Activated CD8-positive, alpha-beta T cell treated with anti-CD3 and anti-CD28 coated beads for 36 hours (primary cell): ENCODE data around the gene SCFD2. TPM values are rescaled to one million over a fixed set of nuclear protein-coding genes. Genes with fewer than 3 reads are reported as not detected.

ENCODE experiments used
- ATAC-seq: fragments of 200-7000 bp; cut with Tn5 transposase; one replicate; pipeline ENCODE4 v1.10.0; 2021; ENCODE audit warnings: mild to moderate bottlenecking, moderate library complexity
- CTCF ChIA-PET: fragments of 350-600 bp; sonication (Branson Sonifier 250); formaldehyde crosslinking; loops from one replicate; lab custom pipeline; 2021; ENCODE audit warnings: antibody characterized with exemption; lab: Charles Lee
- POLR2A ChIA-PET: fragments of 350-600 bp; sonication (Branson Sonifier 250); formaldehyde crosslinking; loops from one replicate; lab custom pipeline; 2021; ENCODE audit warnings: antibody characterized with exemption; lab: Charles Lee
- DNase-seq: peaks from one replicate; pipeline ENCODE4 v3.0.0-alpha.2; 2020
- H3K27ac Mint-ChIP-seq: one replicate; pipeline ENCODE4 v1.8.0; 2021; ENCODE audit warnings: mild to moderate bottlenecking, mixed read lengths
- H3K27me3 Mint-ChIP-seq: one replicate; pipeline ENCODE4 v1.8.0; 2021; ENCODE audit warnings: mixed read lengths
- H3K36me3 Mint-ChIP-seq: one replicate; pipeline ENCODE4 v1.8.0; 2021; ENCODE audit warnings: low read depth, mixed read lengths
- H3K4me1 Mint-ChIP-seq: one replicate; pipeline ENCODE4 v1.8.0; 2021; ENCODE audit warnings: low read depth, mixed read lengths
- H3K4me3 Mint-ChIP-seq: one replicate; pipeline ENCODE4 v1.8.0; 2021; ENCODE audit warnings: mild to moderate bottlenecking, moderate library complexity, mixed read lengths
- H3K9me3 Mint-ChIP-seq: one replicate; pipeline ENCODE4 v1.8.0; 2021; ENCODE audit warnings: mixed read lengths
- intact Hi-C: fragments of 100-400 bp; cut with micrococcal nuclease; formaldehyde crosslinking; loops from one replicate; pipeline ENCODE4 v1.10.0; 2022
- total RNA-seq, 2 experiments: library from RNA; stranded (reverse); gene quantifications; one replicate each; pipeline ENCODE4 v1.2.3, GENCODE V29; 2021
- TF ChIP-seq, protein P1 (sequence below): fragments of 200-600 bp; IDR thresholded peaks from one replicate; pipeline ENCODE4 v1.8.0; 2022; ENCODE audit warnings: antibody characterized with exemption, mild to moderate bottlenecking

The SCFD2 gene
- total RNA-seq, 2 experiments from 2014 or later = 21.4 to 22.1 TPM

DNA sequence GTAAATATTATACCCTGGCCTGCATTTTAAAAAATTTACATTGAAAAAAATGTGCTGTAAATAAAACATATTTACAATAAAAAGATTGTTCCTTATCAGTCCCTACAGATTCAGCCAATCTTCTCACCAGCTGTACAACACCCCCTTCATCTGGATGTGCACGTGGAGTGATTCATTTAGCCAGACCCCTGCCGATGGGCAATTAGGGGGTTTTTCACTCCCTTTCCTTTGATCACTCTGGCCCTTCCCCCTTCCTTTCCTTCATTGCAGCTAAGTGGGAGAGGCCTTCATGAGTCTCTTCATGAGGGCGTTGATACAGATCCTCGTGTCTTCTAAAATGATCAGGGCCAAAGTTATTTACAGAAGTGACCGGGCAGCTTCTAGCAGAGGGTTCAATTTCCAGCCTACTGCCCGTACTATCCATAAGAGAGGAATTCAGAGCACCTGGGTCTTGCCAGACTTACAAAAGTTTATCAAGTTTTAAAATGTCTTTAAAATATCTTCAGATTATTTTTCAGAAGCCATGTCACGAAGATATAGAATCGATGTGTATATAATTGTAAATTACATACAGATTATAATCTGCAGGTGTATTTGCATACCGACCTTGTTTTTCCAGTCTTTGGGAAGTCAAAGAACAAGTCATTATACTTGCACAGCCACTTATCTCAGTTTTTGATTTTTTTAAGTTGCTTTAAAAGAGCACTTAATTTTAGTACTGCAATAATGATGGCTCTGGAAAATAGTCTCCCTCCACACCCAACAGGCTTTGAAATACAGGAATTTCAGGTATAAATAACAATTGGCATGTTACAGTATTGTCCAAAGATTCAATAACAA is 525.1 kb downstream of the SCFD2 start:
- H3K4me3 Mint-ChIP-seq = no peak overlapping the region
- no peaks in the 10 kb centered on the region for H3K36me3 Mint-ChIP-seq
- no peaks in the 10 kb centered on the region for H3K27me3 Mint-ChIP-seq
- no peak overlapping the region for H3K27ac Mint-ChIP-seq
- ChIA-PET CTCF (no interaction called here), POLR2A (no interaction called here)
- no peaks in the 10 kb centered on the region for H3K4me1 Mint-ChIP-seq
- DNase-seq (no peak), ATAC-seq (no peak)
- H3K9me3 Mint-ChIP-seq = no peaks in the 10 kb centered on the region
- TF ChIP-seq, protein P1, sequence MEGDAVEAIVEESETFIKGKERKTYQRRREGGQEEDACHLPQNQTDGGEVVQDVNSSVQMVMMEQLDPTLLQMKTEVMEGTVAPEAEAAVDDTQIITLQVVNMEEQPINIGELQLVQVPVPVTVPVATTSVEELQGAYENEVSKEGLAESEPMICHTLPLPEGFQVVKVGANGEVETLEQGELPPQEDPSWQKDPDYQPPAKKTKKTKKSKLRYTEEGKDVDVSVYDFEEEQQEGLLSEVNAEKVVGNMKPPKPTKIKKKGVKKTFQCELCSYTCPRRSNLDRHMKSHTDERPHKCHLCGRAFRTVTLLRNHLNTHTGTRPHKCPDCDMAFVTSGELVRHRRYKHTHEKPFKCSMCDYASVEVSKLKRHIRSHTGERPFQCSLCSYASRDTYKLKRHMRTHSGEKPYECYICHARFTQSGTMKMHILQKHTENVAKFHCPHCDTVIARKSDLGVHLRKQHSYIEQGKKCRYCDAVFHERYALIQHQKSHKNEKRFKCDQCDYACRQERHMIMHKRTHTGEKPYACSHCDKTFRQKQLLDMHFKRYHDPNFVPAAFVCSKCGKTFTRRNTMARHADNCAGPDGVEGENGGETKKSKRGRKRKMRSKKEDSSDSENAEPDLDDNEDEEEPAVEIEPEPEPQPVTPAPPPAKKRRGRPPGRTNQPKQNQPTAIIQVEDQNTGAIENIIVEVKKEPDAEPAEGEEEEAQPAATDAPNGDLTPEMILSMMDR = no peak
- intact Hi-C loops = no loop called here

DNA sequence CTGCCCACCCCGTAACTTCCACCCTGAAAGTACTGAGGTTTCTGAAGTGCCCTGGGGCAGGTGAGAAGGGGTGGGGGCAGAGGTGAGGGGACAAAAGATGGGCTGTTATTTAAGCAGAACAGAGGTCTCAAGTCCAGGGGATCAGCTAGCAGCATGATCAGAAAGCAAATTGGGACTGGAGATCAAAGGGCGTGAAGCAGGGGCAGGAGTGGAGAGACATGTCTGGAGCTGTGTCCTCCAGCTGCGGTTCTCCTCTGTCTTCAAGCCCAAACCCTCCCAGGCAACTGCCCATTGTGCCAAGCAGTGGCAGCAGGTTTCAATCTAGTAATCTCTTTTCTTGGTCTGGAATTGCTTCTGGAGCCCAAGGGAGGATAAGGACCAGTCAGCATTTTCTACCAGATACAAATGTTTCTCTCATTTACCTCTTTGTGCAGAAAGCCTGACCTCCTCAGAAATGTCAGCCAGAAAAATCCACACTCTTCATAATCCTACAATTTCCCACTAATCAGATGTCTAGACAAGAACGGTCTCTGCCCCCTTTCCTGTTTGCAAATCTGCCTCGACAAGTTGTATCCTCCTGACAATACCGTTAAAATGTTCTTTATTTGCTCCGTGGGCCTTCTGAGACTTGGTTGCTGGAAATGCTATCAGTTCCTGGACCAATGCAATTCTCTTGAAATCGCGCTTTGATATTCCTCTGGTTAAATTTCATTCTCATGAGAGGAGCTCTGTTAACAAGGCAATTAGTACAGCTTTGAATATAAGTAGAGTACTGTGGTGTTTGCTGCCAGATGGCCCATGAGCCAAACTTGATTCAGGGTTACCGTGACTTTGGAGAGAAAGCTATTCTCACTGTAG is 526.9 kb downstream of the SCFD2 start:
- no peaks in the 10 kb centered on the region for H3K4me1 Mint-ChIP-seq
- H3K4me3 Mint-ChIP-seq = no peak overlapping the region
- ATAC-seq (no peak), DNase-seq (no peak)
- H3K9me3 Mint-ChIP-seq = no peaks in the 10 kb centered on the region
- no peak overlapping the region for H3K27ac Mint-ChIP-seq
- H3K27me3 Mint-ChIP-seq = no peaks in the 10 kb centered on the region
- ChIA-PET CTCF (no interaction called here), POLR2A (no interaction called here)
- H3K36me3 Mint-ChIP-seq = no peaks in the 10 kb centered on the region
- TF ChIP-seq, protein P1 = no peak
- intact Hi-C loops = no loop called here

DNA sequence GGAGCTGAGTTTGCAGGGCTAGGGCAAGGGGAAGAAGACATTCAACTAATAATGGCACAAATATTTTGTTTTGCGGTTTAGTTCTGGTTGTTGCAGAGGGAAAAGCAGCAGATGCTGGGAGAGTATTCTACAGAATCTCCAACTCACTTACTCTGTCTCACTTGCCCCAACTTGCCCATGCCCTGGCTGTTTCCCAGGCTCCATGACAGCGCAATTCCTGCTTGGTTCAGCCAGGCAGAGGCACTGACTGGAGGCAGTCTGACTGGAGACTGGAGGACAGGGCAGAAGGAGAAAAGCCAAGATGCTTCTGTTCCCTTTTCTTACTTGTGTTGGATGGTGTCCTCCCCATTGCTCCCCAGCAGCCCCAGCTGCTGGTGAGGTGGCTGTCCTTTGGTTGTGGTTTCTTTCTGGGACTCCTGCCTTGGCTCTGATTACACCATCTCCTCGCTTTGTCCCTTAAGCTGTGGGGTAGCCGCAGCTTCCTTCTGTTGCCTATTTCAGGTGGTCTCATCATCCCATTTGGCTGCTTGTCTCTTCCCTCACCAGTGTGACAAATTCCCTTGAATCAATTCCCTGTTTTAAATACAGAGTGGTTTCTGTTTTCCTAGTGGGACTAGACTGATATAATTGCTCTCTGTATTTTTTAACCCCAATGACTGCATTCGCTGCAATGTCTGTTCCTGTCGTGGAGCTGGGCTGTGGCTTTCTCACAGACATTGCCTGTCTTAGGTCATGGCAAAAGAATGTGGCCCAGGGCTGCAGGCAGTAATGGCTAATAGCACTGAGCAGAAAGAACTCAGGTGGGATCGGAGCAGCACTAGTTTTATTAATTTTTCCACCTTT is 527.9 kb downstream of the SCFD2 start:
- DNase-seq (no peak), ATAC-seq (no peak)
- H3K4me1 Mint-ChIP-seq = no peaks in the 10 kb centered on the region
- TF ChIP-seq, protein P1 = no peak
- no peaks in the 10 kb centered on the region for H3K36me3 Mint-ChIP-seq
- intact Hi-C loops = no loop called here
- POLR2A ChIA-PET = no interaction called here
- CTCF ChIA-PET = no interaction called here
- H3K4me3 Mint-ChIP-seq = no peak overlapping the region
- no peak overlapping the region for H3K27ac Mint-ChIP-seq
- H3K27me3 Mint-ChIP-seq = no peaks in the 10 kb centered on the region
- H3K9me3 Mint-ChIP-seq = no peaks in the 10 kb centered on the region

DNA sequence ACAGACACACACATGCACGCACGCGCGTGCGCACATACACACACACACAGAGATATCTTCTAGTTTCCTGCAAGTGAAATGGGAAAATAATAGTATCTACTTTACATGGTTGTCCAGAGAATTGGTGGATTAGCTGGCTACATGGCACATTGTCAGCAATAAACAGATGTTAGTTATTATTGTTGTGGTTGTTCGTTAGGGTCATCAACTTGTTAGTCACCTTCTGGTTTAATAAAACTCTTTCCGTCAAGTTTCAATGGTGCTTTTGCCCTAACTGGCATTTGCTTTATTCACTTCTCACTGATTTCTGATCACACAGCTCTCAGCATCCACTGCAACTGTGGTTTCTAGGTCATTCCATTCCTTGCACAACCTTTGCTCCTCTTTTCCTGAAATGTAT is 529.2 kb downstream of the SCFD2 start:
- intact Hi-C loops = no loop called here
- TF ChIP-seq, protein P1 = no peak
- ChIA-PET POLR2A (no interaction called here), CTCF (no interaction called here)
- Mint-ChIP-seq H3K4me1 (no peaks in the 10 kb centered on the region), H3K27ac (no peak overlapping the region), H3K27me3 (peaks cover 6% of the 10 kb centered on the region), H3K36me3 (no peaks in the 10 kb centered on the region), H3K4me3 (no peak overlapping the region), H3K9me3 (no peaks in the 10 kb centered on the region)
- ATAC-seq (no peak), DNase-seq (no peak)
